ENCODE measurements around the gene ADAM23.

The ADAM23 gene

DNA sequence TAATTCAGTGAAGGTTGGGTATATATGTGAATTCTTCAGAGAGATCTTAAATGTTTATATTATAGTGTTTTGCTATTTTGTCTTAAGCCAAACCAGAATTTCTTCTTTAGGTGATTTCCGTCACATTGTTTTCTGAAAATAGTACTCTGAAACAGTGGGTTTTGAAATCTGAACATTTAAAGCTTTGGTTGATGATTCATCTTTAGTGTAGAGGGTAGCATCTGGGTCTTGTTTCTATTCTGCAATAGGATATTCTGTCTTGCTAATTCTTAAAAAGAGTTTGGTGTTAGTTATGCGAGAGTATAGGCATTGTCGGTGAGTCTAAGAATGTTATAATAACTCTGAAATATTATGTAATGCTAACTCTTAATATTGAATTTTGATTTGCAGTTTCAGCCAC, 129.4 kb downstream of the ADAM23 start:
- no peak for DNase-seq

DNA sequence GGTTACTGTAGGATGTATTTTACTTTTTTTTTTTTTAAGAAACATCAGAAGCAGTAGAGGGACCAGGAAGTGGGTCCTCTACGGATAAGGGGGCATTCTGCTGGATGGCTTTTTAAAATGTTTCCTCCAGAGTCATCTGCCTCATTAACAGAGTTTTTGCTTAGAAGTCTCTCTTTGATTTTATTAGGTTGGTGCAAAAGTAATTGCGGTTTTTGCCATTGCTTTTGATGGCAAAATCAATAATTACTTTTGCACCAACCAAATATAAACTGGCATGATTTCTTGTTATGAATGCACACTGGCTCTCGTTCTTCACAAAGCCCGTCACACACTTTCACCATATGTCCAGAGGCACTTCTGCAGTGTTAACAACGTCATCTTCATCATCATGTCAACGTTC, 130.5 kb downstream of the ADAM23 start:
- DNase-seq = no peak

DNA sequence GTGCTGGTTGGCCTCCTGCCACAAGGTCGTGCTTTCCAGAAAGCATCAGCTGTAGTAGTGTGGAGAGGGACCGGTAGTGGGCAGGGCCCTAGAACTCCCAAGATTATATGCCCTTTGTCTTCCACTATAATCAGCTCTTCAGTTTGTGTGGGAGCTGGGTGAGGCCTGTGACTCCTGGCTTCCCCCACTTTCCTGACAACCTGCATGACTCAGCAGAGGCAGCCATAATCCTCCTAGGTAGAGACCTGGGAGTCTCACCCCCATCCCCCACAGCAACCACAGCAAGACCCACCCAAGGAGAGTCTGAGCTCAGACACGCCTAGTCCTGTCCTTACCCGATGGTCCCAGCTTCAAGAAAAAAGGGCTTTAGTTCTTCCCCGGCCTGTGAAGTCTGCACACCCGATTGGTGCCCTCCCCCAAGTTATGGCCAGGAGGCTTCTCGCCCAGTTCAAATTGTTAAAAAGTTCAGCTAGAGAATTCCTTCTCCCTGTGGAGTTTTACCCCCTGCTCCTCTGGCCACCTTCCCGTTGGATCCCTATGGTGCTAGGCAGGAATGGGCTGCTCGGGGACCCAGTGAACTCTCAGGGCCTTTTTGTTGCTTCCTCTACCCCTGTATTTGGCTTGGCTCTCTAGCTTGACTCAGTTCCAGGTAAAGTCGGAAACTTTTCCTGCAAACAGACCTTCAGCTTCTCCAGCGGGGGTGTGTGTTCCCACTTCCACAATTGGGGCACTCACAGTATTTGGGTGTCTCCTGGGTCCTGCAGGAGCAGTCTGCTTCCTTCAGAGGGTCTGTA, 141.2 kb downstream of the ADAM23 start:
- DNase-seq = no peak

DNA sequence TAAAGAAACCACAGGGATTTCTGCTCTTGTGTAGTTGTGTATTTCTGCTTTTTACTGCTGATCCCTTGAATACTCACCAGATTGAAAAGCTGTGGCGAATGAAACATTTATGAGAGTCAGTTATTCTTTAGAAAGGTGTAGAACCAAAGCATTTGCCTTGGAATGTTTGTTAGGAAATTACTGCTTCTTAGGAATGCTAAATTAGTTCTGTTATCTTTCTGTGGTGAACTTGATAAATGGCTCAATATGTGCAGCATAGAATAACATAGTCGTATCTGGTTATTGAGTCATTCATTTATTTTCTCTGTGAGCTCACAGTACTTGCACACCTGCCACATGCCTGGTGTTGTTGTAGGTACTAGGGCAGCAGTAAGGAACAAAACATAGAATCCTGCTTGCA, 142.0 kb downstream of the ADAM23 start:
- DNase-seq = no peak

DNA sequence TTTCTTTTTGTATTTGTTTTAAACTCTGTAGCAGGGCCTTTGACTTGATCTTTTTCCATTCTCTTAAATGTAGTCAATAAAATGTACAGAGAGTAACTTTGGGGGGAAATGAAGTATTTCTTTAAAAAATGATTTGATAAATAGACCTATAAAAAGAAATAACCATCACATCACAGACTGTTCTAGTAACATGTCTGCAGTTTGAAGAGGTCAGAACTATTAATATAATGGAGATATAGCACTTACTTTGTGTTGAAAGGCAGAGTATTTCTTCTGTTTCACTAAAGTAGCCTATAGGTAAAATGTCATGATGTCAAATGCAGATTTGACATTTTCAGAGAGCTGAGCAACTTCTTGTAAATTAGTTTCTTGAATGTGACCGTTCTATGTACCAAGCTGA, 143.3 kb downstream of the ADAM23 start:
- DNase-seq = no peak

DNA sequence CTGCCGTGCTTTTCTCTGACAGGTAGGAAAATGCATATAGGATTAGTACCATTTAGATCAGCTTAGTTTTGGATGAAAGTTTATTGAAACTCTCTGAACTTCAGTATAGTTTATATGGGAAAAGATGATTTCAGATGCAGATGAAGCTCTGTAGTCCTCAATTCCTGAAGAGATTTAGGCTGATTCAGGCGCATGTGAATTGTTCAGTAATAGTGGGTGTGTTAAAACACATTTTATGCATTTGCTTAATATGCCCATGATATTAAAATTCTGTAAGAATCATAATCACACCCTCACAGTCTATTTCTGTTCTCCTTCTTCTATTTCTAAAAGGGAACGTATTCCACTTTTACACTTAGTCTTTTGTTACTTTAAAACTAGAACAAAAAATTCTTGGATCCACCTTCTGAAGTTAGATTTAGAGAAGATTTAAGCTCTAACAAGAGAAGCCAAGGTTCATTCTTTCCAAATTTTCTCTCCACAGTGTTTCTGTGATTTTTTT, 154.4 kb downstream of the ADAM23 start:
- no peak for DNase-seq

DNA sequence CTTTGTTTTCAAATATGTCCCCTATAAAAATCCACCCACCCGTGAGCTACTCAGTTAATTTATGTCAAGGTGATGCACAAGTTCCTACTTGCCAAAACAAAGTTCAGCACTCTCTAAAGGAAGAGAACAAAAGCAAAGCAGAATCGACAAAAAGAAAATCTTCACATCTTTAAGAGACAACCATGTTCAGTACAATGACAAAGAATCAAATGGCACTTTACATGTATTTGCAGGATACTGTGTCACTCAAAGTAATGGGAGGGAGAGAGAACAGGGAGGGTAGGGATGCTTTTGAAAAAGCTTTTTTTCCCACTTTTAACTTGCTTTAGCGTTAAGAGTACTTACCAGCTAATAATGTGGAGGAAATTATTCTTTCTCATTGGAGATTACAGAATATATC, 159.9 kb downstream of the ADAM23 start:
- DNase-seq = no peak

DNA sequence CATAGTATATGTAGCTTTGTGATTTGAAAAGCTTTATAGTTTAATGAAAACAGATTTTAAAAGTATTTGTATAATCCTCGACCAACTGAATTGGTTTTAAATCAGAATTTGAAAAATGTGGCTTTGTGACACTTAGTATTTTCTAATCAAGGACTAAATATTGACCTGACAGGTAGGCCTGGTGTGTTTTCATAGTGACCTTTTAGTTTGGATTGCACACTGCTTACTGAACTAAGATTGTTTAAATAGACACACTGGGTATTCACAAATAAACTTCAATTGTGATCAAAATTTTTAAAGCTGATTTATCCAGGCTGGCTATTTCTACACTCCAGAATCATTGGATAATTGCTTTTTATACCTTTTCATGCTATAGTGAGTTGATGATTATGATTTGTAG, 167.1 kb downstream of the ADAM23 start:
- DNase-seq = no peak

DNA sequence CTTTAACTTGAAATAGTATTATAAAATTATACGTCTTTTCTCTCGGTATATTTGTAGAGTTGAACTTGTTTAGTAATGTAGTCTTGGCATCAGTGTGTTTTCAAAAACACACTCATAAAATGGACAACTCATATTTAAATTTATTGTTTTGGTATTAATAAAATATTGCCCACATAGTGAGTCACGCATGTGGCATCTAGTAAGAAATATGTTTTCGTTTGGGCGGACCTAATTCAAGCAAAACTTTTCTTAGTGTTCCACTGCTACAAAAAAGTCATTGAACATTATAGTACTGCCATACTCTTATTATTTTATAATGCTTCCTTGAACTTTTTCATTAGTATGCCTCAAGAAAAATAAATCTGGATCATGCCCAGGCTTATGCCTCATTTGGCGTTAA, 167.9 kb downstream of the ADAM23 start:
- no peak for DNase-seq

DNA sequence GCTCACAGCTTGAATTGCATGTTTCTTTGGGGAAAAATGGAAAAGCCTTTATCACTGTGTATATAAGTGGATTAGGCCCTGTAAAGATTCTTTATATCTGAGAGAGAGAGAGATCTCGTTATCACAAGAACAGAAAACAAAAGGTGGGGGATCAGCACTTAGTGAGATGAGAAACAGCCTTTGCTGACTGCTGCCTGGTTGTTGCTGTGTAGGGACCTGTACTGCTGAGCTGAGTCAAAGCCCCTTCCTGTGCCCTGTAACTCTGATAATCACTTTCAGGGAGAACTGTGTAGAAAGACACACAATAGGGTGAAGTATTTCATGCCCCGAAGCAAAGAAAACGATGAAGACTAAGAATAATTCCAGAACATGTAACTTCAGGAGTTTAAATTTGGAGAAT, 168.4 kb downstream of the ADAM23 start:
- DNase-seq = no peak

DNA sequence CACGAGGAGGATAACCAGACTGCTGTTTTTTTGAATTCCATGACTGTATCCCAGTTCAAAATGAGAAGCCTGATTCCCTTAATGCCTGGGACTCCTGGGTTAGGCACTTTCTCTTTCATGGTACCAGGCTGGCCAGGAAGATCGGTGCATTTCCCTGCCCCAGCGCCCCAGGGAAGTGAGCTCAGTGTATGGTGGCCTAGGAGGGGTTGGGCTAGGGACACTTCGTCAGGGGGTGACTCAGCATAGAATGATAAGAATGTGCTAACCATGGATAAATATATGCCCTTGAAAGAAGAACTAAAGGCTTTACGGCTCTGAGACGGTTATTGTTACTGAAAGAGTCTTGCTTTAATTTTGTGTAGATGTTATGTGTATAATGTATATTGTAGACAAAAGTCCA, 171.5 kb downstream of the ADAM23 start:
- no peak for DNase-seq

DNA sequence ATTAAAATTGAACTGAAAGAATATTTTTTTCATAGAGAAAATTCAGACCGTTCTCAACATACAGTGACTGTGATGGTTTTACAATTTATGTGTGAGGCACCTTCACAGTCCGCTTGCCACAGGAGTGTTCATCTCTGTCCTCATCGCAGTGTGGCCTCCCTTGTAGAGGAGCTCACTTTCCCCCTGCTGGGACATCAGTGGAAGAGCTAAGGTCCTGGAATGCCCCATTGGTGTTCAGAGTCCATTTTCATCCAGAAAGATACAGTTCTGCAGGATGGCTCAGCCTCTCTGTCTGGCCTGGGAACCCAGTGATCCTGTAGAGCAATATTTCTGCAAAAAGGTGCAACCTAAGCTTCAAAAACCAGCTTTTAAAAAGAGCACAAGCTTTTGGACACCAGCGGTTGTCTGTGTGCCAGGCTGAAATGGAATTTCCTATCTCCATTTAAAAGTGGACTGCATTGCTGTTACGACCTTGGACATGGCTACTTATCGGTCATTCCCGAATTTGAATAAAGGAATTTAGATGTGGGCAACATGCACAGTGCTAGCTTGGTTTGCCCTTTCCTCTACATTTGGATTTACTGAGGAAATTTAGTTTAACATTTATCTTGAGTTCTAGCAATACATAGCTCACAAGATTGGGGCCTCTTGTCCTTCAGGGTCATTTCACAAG, 172.2 kb downstream of the ADAM23 start:
- no peak for DNase-seq

DNA sequence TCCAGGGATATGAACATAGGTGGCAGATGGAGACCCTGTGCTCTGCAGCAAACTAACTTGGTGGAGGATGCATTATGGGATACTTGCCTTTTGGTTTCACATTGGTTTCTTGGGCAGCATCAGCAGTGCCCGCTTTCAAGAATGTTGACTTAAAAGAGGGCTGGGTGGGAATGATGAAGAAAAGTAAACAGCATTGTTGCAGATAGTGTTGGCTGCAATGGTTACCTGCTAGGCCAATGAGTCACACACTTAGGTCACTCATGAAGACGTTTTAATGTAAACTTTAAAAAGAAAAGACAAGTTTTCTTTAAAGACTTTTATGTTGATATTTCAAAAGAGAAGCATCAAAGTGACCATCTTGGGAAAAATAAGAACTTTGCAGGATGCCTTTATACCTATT, 172.8 kb downstream of the ADAM23 start:
- DNase-seq = no peak

DNA sequence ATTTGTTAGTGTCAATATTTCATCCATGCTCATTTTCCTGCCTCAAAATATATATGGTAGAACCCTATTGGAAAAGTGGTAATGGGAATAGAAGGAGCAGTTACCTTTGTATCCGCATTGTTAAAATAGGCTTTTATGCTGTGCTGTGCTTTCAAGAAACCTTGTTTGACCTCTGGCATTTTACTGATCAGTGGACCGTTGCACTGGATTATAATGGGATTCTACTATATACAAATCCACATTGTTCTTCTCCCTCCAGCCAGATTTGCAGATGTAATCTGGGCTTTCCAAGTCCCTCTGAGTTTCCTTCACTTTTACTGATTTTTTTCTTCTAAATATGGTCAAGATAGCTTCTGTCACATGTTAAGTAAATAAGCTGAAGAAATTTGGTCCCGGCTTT, 175.7 kb downstream of the ADAM23 start:
- no peak for DNase-seq

DNA sequence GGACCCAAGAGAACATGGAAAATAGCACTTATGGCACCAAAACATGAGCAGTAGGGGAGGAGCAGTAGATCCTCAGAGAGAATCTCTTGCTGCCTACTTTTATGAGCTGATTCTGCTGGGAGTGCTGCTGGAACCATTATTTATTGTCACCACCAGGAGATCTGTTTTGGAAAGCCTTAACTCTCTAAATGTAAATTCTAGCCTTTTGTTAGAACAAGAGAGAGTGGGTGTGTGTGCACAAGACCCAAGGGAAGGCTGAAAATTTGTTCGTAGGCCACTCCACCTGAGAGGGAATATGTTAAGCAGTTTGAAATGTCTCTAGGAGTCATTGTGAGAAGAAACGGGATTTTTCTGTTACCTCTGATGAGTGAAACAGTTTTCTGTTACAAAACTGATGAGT, 182.8 kb downstream of the ADAM23 start:
- no peak for DNase-seq

DNA sequence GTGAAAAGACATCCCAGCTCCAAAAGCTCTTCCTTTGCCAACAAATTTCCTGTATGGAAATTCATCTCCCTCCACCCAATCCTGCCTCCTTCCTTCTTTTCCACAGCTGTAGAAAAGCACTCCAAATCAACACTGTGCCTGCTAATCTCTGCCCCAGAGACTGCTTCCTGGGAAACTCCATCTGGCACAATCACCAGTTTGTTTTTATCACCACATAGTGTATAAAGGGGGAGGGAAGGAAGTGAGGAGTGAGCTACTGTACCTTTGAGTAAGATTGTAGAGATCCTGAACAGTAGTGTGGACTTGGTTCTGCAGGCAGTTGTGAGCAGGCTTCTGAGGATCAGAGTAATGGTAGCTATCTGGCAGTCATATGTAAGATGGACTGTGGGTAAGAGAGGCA, 184.3 kb downstream of the ADAM23 start:
- DNase-seq = no peak

DNA sequence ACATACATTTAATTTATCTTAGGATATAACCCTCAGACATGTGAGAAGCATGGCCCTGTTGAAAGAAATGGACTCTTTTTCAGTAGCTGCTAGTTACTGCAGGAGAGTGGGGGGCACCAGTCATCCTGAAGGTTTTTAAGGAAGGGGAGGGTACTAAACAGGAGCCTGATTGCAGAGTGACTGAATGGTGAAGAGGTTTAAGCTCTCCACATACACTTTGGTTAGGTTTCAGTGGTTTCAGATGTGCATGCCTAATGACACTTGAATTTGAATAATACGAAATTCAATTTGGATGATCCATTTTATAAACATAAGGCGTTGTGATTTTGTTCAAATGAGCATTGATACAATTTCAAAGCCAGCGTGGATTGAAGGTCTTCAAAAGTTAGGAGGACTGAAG, 188.0 kb downstream of the ADAM23 start:
- DNase-seq = no peak

DNA sequence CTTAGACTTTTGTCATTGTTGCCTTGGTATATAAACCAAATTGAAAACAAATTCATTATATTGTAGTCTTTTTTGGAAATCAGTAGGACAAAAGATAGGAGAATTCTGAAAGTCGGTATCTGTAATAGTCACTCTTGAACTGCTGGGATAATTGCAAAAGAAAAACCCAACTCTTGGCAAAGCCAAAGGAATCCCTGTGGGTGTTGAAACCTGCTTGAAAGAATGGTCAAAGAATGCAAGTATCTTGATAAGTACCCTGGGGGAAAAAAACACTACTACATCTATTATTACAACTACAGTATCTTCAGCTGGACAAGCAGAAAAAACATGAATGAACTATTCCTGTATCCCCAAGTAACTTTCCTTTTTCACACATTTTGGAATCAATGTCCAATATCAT, 191.7 kb downstream of the ADAM23 start:
- no peak for DNase-seq

DNA sequence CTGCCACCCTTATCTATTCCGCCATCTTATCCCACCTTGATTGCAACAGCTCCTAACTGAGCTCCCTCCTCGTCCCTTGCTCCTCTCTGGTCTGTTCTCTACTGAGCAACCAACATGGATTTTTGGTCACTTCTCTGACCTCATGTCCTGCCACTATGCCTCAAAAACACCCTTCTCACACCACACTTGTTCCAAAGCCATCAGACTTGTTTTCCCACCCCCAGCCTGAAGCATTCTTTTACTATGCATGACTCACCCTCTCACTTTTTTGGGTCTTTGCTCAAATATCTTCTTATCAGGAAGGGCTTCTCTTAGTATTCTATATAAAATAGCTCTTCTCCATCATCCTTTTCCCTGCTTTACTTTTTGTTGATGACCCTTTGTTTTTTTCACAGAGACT, 196.3 kb downstream of the ADAM23 start:
- no peak for DNase-seq

DNA sequence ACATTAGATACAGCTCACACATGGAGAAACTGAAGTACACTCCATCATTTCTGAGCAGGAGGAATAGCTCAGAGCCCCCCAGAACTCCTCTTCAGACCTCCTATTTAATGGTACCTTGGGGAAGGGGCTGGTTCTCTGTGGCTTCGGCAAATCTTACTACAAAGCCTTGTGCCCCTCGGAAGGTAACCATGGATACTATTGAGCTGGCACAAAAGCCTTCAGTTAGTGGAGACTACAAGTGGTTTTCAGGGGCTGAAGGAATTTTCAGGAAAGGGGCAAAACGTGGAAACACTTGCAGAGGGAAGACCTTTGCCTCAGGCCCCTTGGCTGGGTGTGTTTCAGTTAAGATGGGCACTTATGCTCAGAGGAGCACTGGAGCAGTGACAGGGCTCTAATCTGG, 197.9 kb downstream of the ADAM23 start:
- DNase-seq = no peak

DNA sequence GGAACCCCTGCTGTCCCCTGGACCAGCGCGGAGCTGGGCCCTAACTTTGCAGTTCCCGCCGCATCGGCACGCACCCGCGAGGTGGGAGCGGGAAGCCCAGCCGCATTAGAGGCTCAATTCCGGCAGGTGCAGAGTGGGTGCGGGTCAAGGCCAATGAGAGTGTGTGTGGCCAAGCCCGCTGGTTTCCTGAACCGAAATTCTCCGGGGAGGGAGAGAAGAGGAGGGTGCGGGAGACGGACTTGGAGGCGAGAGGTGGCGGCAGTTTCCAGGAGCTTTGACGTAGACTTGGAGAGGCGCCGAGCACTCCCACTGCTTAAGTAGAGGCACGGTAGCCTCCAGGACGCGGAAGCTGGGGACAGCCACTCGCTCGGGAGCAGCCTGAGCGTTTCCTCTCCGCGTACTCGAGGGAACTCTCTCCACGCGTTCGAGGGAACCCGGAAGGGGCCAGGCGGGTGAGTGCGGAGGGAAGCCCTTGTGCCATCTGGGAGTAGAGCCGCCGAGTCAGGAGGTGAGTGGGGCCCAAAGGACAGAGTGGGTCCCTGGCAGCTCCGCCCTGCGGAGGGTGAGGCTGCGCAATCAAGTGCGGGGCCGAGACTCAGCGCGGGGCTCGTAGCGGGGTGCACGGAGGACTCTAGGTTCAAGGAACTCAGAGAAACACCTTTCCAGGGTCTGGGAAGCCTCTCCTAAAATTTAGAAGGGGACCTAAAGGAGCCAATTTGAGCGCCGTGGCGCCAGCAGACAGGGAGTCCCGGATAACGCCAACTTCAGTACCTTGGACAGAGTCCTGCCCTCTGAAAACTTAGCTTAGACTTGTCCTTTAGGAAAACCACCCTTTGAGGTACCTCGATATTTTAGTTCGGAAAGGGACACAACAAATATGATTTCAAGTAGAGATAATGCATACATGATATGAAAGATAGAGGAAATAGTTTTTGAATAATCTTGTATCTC, 199.0 kb downstream of the ADAM23 start, which contains the start of gene FAM237A:
TSS of gene FAM237A (plus strand) at position 413 of the 951 bp plus-strand sequence. CDS start 1,750 bp downstream, outside the sequence.
- no peak for DNase-seq

DNA sequence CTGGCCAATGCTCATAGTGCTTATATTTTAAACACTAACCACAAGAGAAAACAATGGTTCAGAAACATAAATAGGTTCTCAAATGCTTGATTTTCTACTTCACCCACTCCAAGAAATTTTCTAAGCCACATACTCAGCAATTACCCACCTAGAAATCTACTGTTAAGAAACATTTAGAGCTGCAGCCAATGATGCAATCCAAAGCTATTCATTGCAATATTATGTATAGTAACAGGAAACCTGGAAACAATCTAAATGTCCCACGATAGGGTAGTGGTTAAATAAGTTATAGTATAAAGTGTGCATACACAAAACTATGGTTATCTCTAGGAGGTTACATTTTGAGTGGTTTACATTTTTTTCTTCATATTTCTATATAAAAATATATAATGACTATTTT, 204.7 kb downstream of the ADAM23 start:
- DNase-seq = no peak

DNA sequence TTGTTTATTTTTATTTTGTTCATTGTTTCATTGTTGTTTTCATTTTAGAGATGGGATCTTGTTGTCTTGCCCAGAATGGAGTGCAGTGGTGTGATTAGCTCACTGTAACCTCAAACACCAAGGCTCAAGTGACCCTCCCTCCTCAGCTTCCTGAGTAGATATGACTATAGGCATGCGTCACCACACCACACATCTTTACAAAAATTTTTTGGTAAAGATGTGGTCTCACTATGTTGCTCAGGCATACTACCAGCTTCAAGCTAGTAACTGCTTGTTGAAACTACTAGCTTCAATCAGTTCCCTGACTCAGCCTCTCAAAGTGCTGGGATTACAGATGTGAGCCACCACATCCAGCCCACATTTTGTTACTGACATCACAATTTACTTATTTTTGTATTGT, 213.8 kb downstream of the ADAM23 start:
- DNase-seq = no peak

Data from NCI-H510A (cell line).